Esophagus muscularis mucosa (tissue), 4 donors: ENCODE measurements around the gene ME3.

Experiments
- EP300 ChIP-seq: sonication (generic); formaldehyde crosslinking; IDR thresholded peaks from one replicate; pipeline ENCODE4 v1.6.1; 2017; ENCODE audit warnings: antibody characterized with exemption
- POLR2A ChIP-seq: fragments of 450-650 bp; IDR thresholded peaks from one replicate; pipeline ENCODE4 v1.6.1; 2017; ENCODE audit warnings: antibody characterized with exemption, moderate library complexity, mild to moderate bottlenecking, low read depth
- POLR2AphosphoS5 ChIP-seq, 2 donors: sonication (generic); formaldehyde crosslinking; IDR thresholded peaks; one replicate each; pipeline ENCODE4 v1.6.1; 2017; ENCODE audit warnings: antibody characterized with exemption in 2 of 2
- TF ChIP-seq, protein P1 (sequence below), 3 experiments: fragments of 200-600 bp in 2 of 3; fragments of 450-650 bp in 1 of 3; sonication (generic) in 2 of 3; IDR thresholded peaks; one replicate each; pipeline ENCODE4 v1.5.1; 2017 to 2019; ENCODE audit warnings: antibody characterized with exemption in 3 of 3, mild to moderate bottlenecking in 2 of 3, moderate library complexity in 1 of 3

DNA sequence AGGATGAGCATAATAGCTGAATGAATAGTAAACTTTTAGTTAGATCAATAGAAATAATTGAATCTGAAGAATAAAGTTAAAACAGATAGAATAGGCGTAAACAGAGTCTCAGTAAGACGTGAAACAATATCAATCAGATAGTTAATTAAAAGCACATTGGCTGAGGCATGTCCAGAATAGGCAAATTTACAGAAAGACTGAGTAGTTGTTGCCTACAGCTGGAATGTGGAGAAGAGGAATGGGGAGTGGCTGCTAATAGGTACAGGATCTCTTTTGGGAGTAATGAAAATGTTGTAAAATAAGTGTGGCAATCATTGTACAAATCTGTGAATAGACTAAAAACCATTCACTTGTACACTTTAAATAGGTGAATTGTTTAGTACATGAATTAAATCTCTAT, 36.3 kb upstream of the ME3 start:
- TF ChIP-seq, protein P1, sequence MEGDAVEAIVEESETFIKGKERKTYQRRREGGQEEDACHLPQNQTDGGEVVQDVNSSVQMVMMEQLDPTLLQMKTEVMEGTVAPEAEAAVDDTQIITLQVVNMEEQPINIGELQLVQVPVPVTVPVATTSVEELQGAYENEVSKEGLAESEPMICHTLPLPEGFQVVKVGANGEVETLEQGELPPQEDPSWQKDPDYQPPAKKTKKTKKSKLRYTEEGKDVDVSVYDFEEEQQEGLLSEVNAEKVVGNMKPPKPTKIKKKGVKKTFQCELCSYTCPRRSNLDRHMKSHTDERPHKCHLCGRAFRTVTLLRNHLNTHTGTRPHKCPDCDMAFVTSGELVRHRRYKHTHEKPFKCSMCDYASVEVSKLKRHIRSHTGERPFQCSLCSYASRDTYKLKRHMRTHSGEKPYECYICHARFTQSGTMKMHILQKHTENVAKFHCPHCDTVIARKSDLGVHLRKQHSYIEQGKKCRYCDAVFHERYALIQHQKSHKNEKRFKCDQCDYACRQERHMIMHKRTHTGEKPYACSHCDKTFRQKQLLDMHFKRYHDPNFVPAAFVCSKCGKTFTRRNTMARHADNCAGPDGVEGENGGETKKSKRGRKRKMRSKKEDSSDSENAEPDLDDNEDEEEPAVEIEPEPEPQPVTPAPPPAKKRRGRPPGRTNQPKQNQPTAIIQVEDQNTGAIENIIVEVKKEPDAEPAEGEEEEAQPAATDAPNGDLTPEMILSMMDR (IDR thresholded peaks at IDR 0.05): no peak
- TF ChIP-seq POLR2A (no peak), EP300 (no peak), POLR2AphosphoS5 (IDR thresholded peaks at IDR 0.05) (no peak)
